WTC11 (cell line): Measurements from ENCODE around the gene MXRA8. TPM values are rescaled to one million over a fixed set of nuclear protein-coding genes. Genes with fewer than 3 reads are reported as not detected.

Experiments
- ATAC-seq: fragments of 200-7000 bp; cut with Tn5 transposase; 2 replicates; pipeline ENCODE4 v1.10.0; 2021; ENCODE audit warnings: mild to moderate bottlenecking, moderate library complexity
- CTCF ChIA-PET: fragments of 300-600 bp; sonication (Branson Sonifier 250); formaldehyde crosslinking; loops from one replicate; lab custom pipeline; 2021; ENCODE audit warnings: antibody characterized with exemption; lab: Charles Lee
- POLR2A ChIA-PET: fragments of 350-600 bp; sonication (Branson Sonifier 250); formaldehyde crosslinking; loops from one replicate; lab custom pipeline; 2021; ENCODE audit warnings: antibody characterized with exemption; lab: Charles Lee
- DNase-seq: peaks from one replicate; pipeline ENCODE4 v3.0.0; 2021; ENCODE audit warnings: low spot score
- H3K27ac Mint-ChIP-seq: 2 replicates; pipeline ENCODE4 v1.8.0; 2021; ENCODE audit warnings: mixed read lengths
- H3K27me3 Mint-ChIP-seq: 2 replicates; pipeline ENCODE4 v1.8.0; 2021; ENCODE audit warnings: low read depth, mild to moderate bottlenecking, moderate library complexity, mixed read lengths
- H3K36me3 Mint-ChIP-seq: 2 replicates; pipeline ENCODE4 v1.8.0; 2021; ENCODE audit warnings: mixed read lengths
- H3K4me1 Mint-ChIP-seq: 2 replicates; pipeline ENCODE4 v1.8.0; 2022; ENCODE audit warnings: mixed read lengths
- H3K4me3 Mint-ChIP-seq: 2 replicates; pipeline ENCODE4 v1.8.0; 2021; ENCODE audit warnings: mild to moderate bottlenecking, moderate library complexity, mixed read lengths
- H3K9me3 Mint-ChIP-seq: 2 replicates; pipeline ENCODE4 v1.8.0; 2021; ENCODE audit warnings: mixed read lengths
- ARID4B ChIP-seq: sonication (generic); formaldehyde crosslinking; IDR thresholded peaks from 2 replicates; pipeline ENCODE4 v1.8.0; 2023; ENCODE audit warnings: missing genetic modification reagents, mild to moderate bottlenecking, borderline replicate concordance
- EMX1 ChIP-seq: fragments of 250-450 bp; sonication (Bioruptor Pico); IDR thresholded peaks from 2 replicates; pipeline ENCODE4 v1.8.0; 2021; ENCODE audit warnings: mild to moderate bottlenecking
- ESRRA ChIP-seq: sonication (generic); formaldehyde crosslinking; IDR thresholded peaks from 2 replicates; pipeline ENCODE4 v1.8.1; 2022; ENCODE audit warnings: mild to moderate bottlenecking, missing genetic modification reagents, borderline replicate concordance
- ETV6 ChIP-seq: sonication (generic); formaldehyde crosslinking; IDR thresholded peaks from 2 replicates; pipeline ENCODE4 v1.8.1; 2022; ENCODE audit warnings: mild to moderate bottlenecking, missing genetic modification reagents
- FOXP1 ChIP-seq: sonication (generic); formaldehyde crosslinking; IDR thresholded peaks from 2 replicates; pipeline ENCODE4 v1.8.0; 2022; ENCODE audit warnings: missing genetic modification reagents, mild to moderate bottlenecking, moderate library complexity, borderline replicate concordance
- GRHL2 ChIP-seq: fragments of 250-450 bp; sonication (Bioruptor Pico); IDR thresholded peaks from 2 replicates; pipeline ENCODE4 v1.8.0; 2022; ENCODE audit warnings: mild to moderate bottlenecking, moderate library complexity; ENCODE audit not compliant: insufficient replicate concordance, severe bottlenecking
- MLX ChIP-seq: sonication (generic); formaldehyde crosslinking; IDR thresholded peaks from 2 replicates; pipeline ENCODE4 v1.8.1; 2023; ENCODE audit warnings: mild to moderate bottlenecking, missing genetic modification reagents, moderate library complexity
- MXD4 ChIP-seq: fragments of 250-450 bp; sonication (Bioruptor Pico); IDR thresholded peaks from 2 replicates; pipeline ENCODE4 v1.8.0; 2021; ENCODE audit warnings: mild to moderate bottlenecking, moderate library complexity, borderline replicate concordance
- MYBL2 ChIP-seq: sonication (generic); formaldehyde crosslinking; IDR thresholded peaks from 2 replicates; pipeline ENCODE4 v1.8.1; 2023; ENCODE audit warnings: mild to moderate bottlenecking, moderate library complexity, missing genetic modification reagents
- SMAD3 ChIP-seq: sonication (generic); formaldehyde crosslinking; IDR thresholded peaks from 2 replicates; pipeline ENCODE4 v1.8.0; 2022; ENCODE audit warnings: missing genetic modification reagents, mild to moderate bottlenecking, borderline replicate concordance
- SP1 ChIP-seq: sonication (generic); formaldehyde crosslinking; conservative IDR thresholded peaks from 2 replicates; pipeline ENCODE4 v1.8.1; 2022; ENCODE audit warnings: missing genetic modification reagents
- TCF7 ChIP-seq: sonication (generic); formaldehyde crosslinking; IDR thresholded peaks from 2 replicates; pipeline ENCODE4 v1.8.0; 2022; ENCODE audit warnings: mild to moderate bottlenecking, low read depth, missing genetic modification reagents, moderate library complexity
- TEAD1 ChIP-seq: sonication (generic); formaldehyde crosslinking; IDR thresholded peaks from 2 replicates; pipeline ENCODE4 v1.8.0; 2022; ENCODE audit warnings: mild to moderate bottlenecking, missing genetic modification reagents
- USF1 ChIP-seq: sonication (generic); formaldehyde crosslinking; IDR thresholded peaks from 2 replicates; pipeline ENCODE4 v1.8.0; 2022; ENCODE audit warnings: mild to moderate bottlenecking, missing genetic modification reagents
- ZNF425 ChIP-seq: fragments of 250-450 bp; sonication (Bioruptor Pico); conservative IDR thresholded peaks from 2 replicates; pipeline ENCODE4 v1.9.0; 2021; ENCODE audit warnings: mild to moderate bottlenecking
- total RNA-seq: library from RNA; stranded (reverse); gene quantifications from 3 replicates; pipeline ENCODE4 v1.2.3, GENCODE V29; 2021
- TF ChIP-seq, protein P1 (sequence below): sonication (generic); formaldehyde crosslinking; IDR thresholded peaks from 2 replicates; pipeline ENCODE4 v1.8.0; 2023; ENCODE audit warnings: missing genetic modification reagents
- TF ChIP-seq, protein P2 (sequence below): sonication (generic); formaldehyde crosslinking; IDR thresholded peaks from 2 replicates; pipeline ENCODE4 v1.8.1; 2022; ENCODE audit warnings: missing genetic modification reagents, borderline replicate concordance
- TF ChIP-seq, protein P3 (sequence below): sonication (generic); formaldehyde crosslinking; IDR thresholded peaks from 2 replicates; pipeline ENCODE4 v1.8.1; 2022; ENCODE audit warnings: low read depth, mild to moderate bottlenecking, moderate library complexity, missing genetic modification reagents, borderline replicate concordance
- TF ChIP-seq, protein P4 (sequence below): sonication (generic); formaldehyde crosslinking; IDR thresholded peaks from 2 replicates; pipeline ENCODE4 v1.8.0; 2022; ENCODE audit warnings: mild to moderate bottlenecking, missing genetic modification reagents

The MXRA8 gene
- total RNA-seq, 1 experiment from 2014 or later = 6.7 TPM

- TF ChIP-seq ESRRA (CRISPR knock-in tag) (no peak), GRHL2 (CRISPR knock-in tag) (no peak), EMX1 (no peak), MYBL2 (CRISPR knock-in tag) (no peak), ETV6 (CRISPR knock-in tag) (no peak)
- TF ChIP-seq, protein P1, sequence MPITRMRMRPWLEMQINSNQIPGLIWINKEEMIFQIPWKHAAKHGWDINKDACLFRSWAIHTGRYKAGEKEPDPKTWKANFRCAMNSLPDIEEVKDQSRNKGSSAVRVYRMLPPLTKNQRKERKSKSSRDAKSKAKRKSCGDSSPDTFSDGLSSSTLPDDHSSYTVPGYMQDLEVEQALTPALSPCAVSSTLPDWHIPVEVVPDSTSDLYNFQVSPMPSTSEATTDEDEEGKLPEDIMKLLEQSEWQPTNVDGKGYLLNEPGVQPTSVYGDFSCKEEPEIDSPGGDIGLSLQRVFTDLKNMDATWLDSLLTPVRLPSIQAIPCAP (CRISPR knock-in tag) = no peak
Observed at GRCh38 chr1:1325288-1326074, 32.9 kb downstream of the MXRA8 start (continued).

- peak; percentile 95 for DNase-seq
- peaks cover under 1% of the 10 kb centered on the region for H3K9me3 Mint-ChIP-seq
- ChIA-PET CTCF (interaction anchor here (0.5 kb wide), 1 partner anchor 68 kb away, joined by 5 read pairs; no protein-coding TSS in a partner anchor), POLR2A (interaction anchor here (0.7 kb wide), 2 partner anchors 31 to 50 kb away, joined by 3 read pairs; partner anchors contain the start of gene AURKAIP1)
- H3K27ac Mint-ChIP-seq = peak within 1 kb of the TSS; percentile 86
- peak; percentile 86 for ATAC-seq
- H3K27me3 Mint-ChIP-seq = no peaks in the 10 kb centered on the region
- H3K36me3 Mint-ChIP-seq = peaks cover under 1% of the 10 kb centered on the region; the same call in 1 of the 2 replicates
- peaks cover 11% of the 10 kb centered on the region for H3K4me1 Mint-ChIP-seq
- H3K4me3 Mint-ChIP-seq = peak within 1 kb of the TSS; percentile 87
- no peak for TF ChIP-seq ZNF425
- TF ChIP-seq, protein P2, sequence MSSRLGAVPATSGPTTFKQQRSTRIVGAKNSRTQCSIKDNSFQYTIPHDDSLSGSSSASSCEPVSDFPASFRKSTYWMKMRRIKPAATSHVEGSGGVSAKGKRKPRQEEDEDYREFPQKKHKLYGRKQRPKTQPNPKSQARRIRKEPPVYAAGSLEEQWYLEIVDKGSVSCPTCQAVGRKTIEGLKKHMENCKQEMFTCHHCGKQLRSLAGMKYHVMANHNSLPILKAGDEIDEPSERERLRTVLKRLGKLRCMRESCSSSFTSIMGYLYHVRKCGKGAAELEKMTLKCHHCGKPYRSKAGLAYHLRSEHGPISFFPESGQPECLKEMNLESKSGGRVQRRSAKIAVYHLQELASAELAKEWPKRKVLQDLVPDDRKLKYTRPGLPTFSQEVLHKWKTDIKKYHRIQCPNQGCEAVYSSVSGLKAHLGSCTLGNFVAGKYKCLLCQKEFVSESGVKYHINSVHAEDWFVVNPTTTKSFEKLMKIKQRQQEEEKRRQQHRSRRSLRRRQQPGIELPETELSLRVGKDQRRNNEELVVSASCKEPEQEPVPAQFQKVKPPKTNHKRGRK (CRISPR knock-in tag) = no peak
- TF ChIP-seq, protein P3, sequence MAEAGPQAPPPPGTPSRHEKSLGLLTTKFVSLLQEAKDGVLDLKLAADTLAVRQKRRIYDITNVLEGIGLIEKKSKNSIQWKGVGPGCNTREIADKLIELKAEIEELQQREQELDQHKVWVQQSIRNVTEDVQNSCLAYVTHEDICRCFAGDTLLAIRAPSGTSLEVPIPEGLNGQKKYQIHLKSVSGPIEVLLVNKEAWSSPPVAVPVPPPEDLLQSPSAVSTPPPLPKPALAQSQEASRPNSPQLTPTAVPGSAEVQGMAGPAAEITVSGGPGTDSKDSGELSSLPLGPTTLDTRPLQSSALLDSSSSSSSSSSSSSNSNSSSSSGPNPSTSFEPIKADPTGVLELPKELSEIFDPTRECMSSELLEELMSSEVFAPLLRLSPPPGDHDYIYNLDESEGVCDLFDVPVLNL (CRISPR knock-in tag) = no peak
- no peak for TF ChIP-seq SMAD3 (CRISPR knock-in tag)
- peak; percentile 88 for TF ChIP-seq SP1 (CRISPR knock-in tag)
- TF ChIP-seq MYBL2 (CRISPR knock-in tag) = peak; percentile 81; the same call in 1 of the 2 replicates
- peak; percentile 89; the same call in 1 of the 2 replicates for TF ChIP-seq ARID4B (CRISPR knock-in tag)
- TF ChIP-seq FOXP1 (CRISPR knock-in tag) = peak; percentile 60
- TF ChIP-seq MXD4 (CRISPR knock-in tag) = no peak
- TF ChIP-seq ETV6 (CRISPR knock-in tag) = no peak
- no peak for TF ChIP-seq TCF7 (CRISPR knock-in tag)
- TF ChIP-seq USF1 (CRISPR knock-in tag) = peak; percentile 12; the same call in 1 of the 2 replicates
- TF ChIP-seq MLX (CRISPR knock-in tag) = no peak; the same call in 1 of the 2 replicates
- no peak for TF ChIP-seq GRHL2 (CRISPR knock-in tag)
- 0 out of 2 replicates have a peak, but pooled peaks have one; percentile 34 for TF ChIP-seq TEAD1 (CRISPR knock-in tag)
- TF ChIP-seq, protein P4, sequence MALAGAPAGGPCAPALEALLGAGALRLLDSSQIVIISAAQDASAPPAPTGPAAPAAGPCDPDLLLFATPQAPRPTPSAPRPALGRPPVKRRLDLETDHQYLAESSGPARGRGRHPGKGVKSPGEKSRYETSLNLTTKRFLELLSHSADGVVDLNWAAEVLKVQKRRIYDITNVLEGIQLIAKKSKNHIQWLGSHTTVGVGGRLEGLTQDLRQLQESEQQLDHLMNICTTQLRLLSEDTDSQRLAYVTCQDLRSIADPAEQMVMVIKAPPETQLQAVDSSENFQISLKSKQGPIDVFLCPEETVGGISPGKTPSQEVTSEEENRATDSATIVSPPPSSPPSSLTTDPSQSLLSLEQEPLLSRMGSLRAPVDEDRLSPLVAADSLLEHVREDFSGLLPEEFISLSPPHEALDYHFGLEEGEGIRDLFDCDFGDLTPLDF = no peak
Observed at GRCh38 chr1:1324524-1325287, 33.6 kb downstream of the MXRA8 start, which contains the start of the genes CPTP and INTS11. TSS of gene CPTP (plus strand) at chr1:1324802. CDS start at chr1:1326911, 2,109 bp downstream. TSS of gene INTS11 (minus strand) at chr1:1324660. CDS start at chr1:1324608, 52 bp downstream.
